ENCODE results near the gene ABCG1.

DNA sequence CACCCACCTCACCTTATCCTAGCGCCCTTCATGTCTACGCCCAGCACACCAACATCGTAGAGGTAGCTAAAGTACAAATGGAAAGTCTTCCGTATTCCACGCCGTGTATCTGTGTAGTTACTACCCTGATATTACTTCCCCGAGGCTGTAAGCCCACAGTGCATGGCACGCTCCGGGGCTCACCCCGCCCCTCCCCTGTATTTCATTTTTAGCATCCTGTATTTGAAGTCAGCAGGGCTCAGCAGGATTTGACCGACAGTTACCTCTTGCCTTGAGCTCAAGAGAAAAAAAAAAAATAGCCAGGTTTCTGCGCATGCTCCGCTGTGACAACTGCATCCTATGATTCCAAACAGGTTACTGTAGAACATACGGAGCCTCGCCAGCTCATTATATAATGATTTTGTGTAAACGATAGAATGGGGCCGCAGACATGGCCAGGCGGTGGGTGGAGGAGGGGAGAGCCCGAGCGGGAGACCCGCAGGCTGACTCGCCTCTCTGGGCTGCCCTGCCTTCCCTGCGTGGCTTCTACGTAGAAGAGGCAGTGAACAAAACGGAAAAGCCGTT lies 1.3 kb downstream of the ABCG1 start:
- TF ChIP-seq, protein P1, sequence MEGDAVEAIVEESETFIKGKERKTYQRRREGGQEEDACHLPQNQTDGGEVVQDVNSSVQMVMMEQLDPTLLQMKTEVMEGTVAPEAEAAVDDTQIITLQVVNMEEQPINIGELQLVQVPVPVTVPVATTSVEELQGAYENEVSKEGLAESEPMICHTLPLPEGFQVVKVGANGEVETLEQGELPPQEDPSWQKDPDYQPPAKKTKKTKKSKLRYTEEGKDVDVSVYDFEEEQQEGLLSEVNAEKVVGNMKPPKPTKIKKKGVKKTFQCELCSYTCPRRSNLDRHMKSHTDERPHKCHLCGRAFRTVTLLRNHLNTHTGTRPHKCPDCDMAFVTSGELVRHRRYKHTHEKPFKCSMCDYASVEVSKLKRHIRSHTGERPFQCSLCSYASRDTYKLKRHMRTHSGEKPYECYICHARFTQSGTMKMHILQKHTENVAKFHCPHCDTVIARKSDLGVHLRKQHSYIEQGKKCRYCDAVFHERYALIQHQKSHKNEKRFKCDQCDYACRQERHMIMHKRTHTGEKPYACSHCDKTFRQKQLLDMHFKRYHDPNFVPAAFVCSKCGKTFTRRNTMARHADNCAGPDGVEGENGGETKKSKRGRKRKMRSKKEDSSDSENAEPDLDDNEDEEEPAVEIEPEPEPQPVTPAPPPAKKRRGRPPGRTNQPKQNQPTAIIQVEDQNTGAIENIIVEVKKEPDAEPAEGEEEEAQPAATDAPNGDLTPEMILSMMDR (conservative IDR thresholded peaks at IDR 0.05; ENCODE audit: low read depth in 2 of 2), result no peak
- TF ChIP-seq EZH2 (IDR thresholded peaks at IDR 0.05; ENCODE audit: low read depth, unreplicated experiment) (no peak), CREB1 (CRISPR knock-in tag; IDR thresholded peaks at IDR 0.05; ENCODE audit: low read depth) (no peak)

All from GM23338 (cell line).